SK-N-MC (cell line): ENCODE data around the gene LRPAP1.

ENCODE experiments used
- EZH2 ChIP-seq: fragments of 200-600 bp; sonication (generic); IDR thresholded peaks from one replicate; pipeline ENCODE4 v1.6.1; 2017; ENCODE audit warnings: antibody characterized with exemption
- POLR2AphosphoS5 ChIP-seq: IDR thresholded peaks from 2 replicates; pipeline ENCODE4 v1.6.1; 2012; ENCODE audit warnings: mild to moderate bottlenecking, low read depth, low read length, borderline replicate concordance

GRCh38 chr4:3475713-3476260 is 56.4 kb downstream of the LRPAP1 start:
- TF ChIP-seq EZH2 (no peak), POLR2AphosphoS5 (no peak)
